Measurements from ENCODE around the gene SCN7A. TPM values are rescaled to one million over a fixed set of nuclear protein-coding genes. Genes with fewer than 3 reads are reported as not detected.
"Not testable (repeated sequence)": the region's sequence is repeated elsewhere in the genome, so short reads cannot be mapped to it uniquely, and the experiment has no call there.

Gene SCN7A
- total RNA-seq, result not detected in 2 replicates

- DNase-seq (ENCODE audit: low read depth in 2 of 2), result no peak
These were observed at the start of gene SCN7A for GRCh38 chr2:166494140-166494624. Gene SCN7A (minus strand): TSS chr2:166494249. CDS start chr2:166477696, 16,553 bp downstream.

- peak; percentile 67 to 69 for DNase-seq (ENCODE audit: low read depth in 2 of 2)
These were observed 45.5 kb upstream of the SCN7A start for GRCh38 chr2:166539340-166540162.

DNA sequence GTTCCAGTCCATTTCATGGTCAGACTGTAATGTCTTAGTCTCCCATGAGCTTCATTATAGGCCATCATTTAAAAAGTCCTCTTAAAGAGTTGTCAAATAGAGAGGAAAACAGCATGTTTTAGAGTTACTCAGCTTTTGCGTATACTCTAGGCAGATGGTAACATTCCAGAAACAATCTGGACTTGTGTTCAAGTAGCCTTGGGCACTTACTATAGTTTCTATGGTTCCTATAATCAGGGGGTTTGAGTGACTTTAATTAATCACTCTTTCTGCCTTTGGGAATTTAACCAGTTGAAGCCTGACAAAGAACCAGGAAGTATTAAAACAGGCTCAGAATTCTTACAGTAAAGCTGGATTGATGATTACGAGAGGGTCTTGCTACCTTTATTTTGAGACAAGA is 42.1 kb upstream of the SCN7A start:
- DNase-seq (ENCODE audit: low read depth in 2 of 2), result no peak

DNA sequence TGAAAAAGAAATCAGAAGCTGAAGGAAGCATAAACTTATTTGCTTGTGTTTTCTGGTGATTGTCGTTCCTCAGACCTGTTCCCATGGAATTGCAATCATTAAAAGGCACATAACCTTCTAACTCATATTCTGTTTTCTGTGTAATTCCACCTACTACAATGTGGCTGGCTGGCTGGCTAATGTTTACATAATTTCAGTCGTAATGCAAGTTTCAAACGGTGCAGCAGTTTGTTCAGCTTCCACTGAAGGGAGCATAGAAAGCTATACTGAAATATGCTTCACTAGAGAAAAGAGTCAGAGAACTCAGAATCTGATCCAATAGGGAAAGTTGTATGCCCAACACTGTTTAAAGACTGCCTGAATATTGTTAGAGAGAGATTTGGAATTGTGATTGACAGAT is 27.1 kb upstream of the SCN7A start:
- no peak for DNase-seq (ENCODE audit: low read depth in 2 of 2)

DNA sequence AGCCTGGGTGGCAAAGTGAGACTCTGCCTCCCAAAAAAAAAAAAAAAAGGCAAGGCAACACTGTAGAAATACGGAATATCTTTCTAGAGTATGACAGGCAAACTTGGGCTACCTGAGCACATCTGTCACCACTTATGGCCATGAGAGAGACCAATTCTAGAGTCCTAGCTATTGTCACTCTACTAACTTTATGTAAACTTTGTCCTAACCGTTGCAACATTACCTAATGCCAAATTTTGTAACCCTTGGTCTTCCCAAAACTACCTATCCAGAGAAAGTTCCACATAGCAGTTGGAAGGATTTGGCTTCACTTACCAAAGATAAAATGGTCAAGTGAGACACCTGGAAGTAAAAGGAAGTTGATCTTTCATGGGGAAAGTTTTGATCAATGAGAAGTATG is 26.6 kb upstream of the SCN7A start:
- DNase-seq (ENCODE audit: low read depth in 2 of 2), result no peak

DNA sequence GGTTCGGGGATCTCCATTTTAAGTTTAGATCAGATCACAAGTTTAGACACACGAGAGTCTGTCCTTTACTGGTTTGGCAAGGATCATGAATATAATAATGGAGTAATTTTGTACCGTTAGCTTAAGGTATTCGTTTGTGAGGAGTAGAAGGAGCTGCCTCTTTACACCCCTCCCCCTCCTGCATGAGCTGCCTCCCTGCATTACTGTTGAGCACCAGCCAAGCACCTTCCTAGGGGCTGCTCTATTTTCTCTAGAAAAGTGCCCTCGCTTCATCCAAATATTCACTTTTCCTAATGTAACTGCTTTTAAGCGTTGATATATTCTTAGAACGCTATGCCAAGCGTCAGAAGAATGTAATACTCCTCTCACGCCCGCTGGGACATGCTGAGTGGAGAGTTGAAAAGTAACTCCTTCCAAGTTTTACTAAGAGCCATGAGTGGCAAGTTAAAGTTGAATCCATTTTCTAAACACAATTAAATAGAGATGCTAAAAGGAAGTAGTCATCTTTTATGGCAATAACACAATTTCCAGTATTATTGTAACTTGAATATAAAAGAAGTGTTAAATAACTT is 25.4 kb upstream of the SCN7A start:
- DNase-seq (ENCODE audit: low read depth in 2 of 2), result no peak

- DNase-seq (ENCODE audit: low read depth in 2 of 2), result no peak
These were observed 24.8 kb upstream of the SCN7A start for GRCh38 chr2:166518634-166519390.

DNA sequence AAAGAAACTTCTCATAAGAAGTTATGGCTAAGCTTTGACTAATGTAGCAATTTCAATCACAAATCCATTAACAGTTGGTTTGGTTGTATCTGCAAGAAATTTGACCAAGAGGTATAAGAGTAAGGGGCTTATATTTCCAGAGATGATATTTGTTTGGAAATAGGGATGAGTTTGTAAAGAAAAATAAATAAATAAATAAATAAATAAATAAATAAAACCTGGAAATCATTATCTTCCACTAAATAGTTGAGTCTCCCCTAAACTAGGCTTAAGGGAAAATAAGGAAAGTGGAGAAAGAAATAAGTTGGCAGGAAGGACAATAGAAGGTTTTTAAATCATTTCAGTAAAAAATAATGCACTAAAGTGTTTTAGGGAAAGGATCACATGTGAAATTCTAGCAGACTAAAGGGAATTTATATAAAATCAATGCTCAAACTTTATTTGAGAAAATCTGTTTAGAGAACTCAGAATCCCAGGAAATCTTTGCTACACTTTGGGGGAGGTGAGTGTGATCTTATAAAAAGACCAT is 23.5 kb upstream of the SCN7A start:
- no peak for DNase-seq (ENCODE audit: low read depth in 2 of 2)

DNA sequence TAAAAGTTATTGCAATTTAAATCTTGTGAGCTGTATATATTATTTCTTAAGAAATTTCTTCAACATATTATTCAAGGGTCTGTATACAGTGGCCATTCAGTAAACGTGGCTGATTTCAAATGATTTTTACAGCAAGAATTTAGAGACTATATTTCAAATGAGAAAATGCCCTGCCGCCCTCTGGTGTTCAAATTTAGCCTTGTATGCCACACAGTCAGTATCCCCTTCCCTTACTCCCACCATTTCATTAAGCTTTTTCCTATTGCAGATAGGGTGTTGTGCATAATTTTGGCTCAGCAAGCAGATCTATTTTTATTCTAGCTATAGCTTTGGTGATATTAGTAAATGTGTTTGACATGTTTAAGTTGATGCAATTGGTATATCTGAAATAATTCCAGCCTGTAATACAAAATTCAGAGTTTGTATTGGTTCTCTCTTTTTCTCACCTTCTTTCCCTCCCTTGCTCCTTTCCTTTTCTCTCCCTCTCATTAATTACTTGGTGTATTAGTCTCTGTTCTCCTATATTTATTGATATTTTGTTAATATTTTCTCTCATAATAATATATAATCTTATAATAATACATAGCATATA is 22.8 kb upstream of the SCN7A start:
- peak; percentile 23 to 34 for DNase-seq (ENCODE audit: low read depth in 2 of 2)

GRCh38 chr2:166513952-166514351 is 19.9 kb upstream of the SCN7A start:
- no peak for DNase-seq (ENCODE audit: low read depth in 2 of 2)

- DNase-seq (ENCODE audit: low read depth in 2 of 2), result no peak
These were observed 5.2 kb upstream of the SCN7A start for GRCh38 chr2:166499281-166499680.

- no peak for DNase-seq (ENCODE audit: low read depth in 2 of 2)
These were observed 2.6 kb downstream of the SCN7A start for GRCh38 chr2:166491461-166491860.

DNA sequence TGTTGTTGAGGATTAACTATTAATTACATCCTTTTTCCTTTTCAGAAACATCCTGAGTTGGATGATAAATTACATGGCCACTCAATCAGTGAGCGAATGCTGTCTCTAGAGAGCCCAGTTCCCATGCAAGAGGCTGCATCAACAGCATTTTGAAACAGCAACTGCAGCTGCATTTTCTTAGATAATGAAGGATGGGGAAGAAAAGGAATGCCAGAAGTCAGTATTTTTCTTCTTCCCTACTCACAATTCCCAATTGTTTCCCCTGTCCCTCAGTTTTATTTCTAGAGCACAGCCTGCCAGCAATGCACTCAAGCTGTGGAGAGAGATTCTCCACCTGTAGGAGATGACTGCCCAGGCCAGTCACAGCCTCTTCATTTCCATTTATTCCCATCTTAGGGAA is 6.9 kb downstream of the SCN7A start:
- no peak for DNase-seq (ENCODE audit: low read depth in 2 of 2)

DNA sequence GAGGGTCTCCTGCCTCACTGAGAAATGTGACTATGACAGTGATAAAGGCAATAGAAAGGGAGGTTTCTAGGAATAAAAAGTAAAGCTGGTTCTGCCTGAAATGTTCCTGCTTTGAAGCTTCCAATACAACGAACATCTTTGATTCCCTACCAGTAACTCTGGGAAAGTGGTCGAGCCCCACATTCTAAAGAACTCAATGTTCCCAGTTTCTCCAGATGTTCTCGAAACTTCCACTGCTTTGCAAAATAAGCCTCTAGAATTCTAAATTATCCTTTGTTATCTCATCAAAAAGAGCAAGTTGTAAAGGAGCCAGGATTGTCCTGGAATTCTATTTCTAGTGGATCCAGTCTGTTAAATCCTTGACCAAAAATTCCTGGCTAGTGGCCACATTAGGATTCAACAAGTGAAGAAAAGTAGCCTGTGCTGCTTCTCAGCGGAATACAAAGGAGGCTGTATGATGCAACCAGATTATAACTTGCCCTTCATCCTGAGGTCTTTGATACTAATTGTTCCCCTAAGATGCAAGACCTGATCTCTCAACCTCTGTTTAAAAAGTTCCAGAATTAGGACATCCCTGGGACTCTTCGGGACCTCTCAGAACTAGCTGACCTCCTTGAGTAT is 8.4 kb downstream of the SCN7A start:
- no peak for DNase-seq (ENCODE audit: low read depth in 2 of 2)

- no peak for DNase-seq (ENCODE audit: low read depth in 2 of 2)
These were observed 21.7 kb downstream of the SCN7A start for GRCh38 chr2:166472332-166472731.

DNA sequence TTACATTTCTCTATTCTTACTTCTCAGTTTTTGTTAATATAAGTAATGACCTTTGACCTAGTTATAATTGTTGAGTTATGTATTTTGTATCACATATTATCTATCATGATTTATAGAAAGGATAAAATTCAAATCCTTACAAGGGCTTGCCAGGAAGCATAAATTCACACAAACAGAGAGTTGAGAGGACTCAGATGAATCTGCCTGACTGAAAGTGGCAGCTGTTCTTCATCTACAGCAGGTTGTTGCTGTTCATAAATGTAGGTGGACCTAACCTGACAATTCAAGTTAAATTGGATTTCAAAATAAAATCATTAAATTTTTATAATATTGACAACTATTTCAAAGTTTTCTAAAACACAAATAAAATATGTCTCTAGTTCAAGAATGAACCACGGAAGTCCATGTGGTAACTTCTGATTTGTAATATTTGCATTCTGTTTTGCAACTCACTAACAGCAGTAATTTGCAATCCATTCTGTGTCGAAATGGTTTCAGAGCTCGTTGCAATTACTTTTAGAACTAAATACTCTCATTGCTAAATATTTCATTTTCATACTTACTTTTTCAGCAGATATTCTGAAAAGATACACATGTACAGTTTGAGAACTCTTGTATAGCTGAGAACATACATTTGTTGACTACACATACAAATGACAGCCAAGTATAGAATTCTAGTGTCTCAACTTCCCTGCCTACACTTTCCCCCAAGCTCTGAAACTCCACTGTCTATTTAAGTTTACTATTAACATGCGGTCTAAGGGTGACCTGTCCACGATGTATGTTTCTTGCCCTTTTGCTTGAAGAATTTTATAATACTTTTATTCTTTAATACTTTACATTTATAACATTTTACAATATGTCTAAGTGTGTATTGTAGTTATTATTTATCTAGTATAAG is 25.7 kb downstream of the SCN7A start:
- DNase-seq (ENCODE audit: low read depth in 2 of 2), result no peak

GRCh38 chr2:166464187-166464586 is 29.9 kb downstream of the SCN7A start:
- DNase-seq (ENCODE audit: low read depth in 2 of 2), result peak in 1 of 2 donors; percentile 1

DNA sequence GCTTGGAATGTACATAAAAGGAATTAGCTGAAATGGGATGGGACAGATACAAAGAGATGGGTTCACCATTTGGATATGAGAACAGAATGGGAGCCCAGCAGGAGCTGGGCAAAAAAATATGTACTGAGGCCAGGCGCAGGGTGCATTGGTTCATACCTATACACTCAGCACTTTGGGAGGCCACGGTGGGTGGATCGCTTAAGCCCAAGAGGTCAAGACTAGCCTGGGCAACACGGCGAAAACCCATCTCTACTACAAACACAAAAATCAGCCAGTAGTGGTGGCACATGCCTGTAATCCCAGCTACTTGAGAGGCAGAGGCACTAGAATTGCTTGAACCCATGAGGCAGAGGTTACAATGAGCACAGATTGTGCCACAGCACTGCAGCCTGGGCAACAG is 30.4 kb downstream of the SCN7A start:
- no peak for DNase-seq (ENCODE audit: low read depth in 2 of 2)

GRCh38 chr2:166458674-166459073 is 35.4 kb downstream of the SCN7A start:
- no peak for DNase-seq (ENCODE audit: low read depth in 2 of 2)

DNA sequence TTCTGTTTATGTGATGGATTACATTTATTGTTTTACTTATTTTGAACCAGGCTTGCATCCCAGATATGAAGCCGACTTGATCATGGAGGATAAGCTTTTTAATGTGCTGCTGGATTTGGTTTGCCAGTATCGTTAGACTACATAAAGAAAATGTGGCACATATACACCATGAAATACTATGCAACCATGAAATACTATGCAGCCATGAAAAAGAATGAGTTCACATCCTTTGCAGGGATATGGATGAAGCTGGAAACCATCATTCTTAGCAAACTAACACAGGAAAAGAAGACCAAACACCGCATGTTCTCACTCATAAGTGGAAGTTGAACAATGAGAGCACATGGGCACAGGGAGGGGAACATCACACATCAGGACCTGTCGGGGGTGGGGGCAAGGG is 38.2 kb downstream of the SCN7A start:
- not testable (repeated sequence) for DNase-seq (ENCODE audit: low read depth in 2 of 2)
